Esophagus (tissue), 2 donors: ENCODE results near the gene CREBBP. TPM values are rescaled to one million over a fixed set of nuclear protein-coding genes. Genes with fewer than 3 reads are reported as not detected.

Experiments used
- H3K27ac ChIP-seq, 2 donors: one replicate each; pipeline ENCODE4 v1.5.1; 2013; ENCODE audit warnings: low read depth in 2 of 2, mild to moderate bottlenecking in 2 of 2, inconsistent platforms in 1 of 2, low read length in 1 of 2, moderate library complexity in 1 of 2
- H3K27me3 ChIP-seq, 2 donors: one replicate each; pipeline ENCODE4 v1.6.1; 2013; ENCODE audit warnings: low read length in 2 of 2, control low read depth in 1 of 2, mild to moderate bottlenecking in 1 of 2; ENCODE audit not compliant: insufficient read depth in 2 of 2, control insufficient read depth in 1 of 2
- H3K36me3 ChIP-seq, 2 donors: one replicate each; pipeline ENCODE4 v1.6.1; 2013; ENCODE audit warnings: low read length in 1 of 2; ENCODE audit not compliant: control insufficient read depth in 2 of 2, insufficient read depth in 2 of 2
- H3K4me1 ChIP-seq, 2 donors: one replicate each; pipeline ENCODE4 v1.6.1; 2013; ENCODE audit warnings: low read length in 1 of 2; ENCODE audit not compliant: control insufficient read depth in 2 of 2, insufficient read depth in 2 of 2
- H3K4me3 ChIP-seq, 2 donors: one replicate each; pipeline ENCODE4 v1.5.1; 2013; ENCODE audit warnings: low read length in 2 of 2, mild to moderate bottlenecking in 2 of 2, low read depth in 1 of 2, moderate library complexity in 1 of 2
- H3K9me3 ChIP-seq, 2 donors: one replicate each; pipeline ENCODE4 v1.6.1; 2013; ENCODE audit warnings: mild to moderate bottlenecking in 2 of 2, low read depth in 1 of 2, low read length in 1 of 2, moderate library complexity in 1 of 2; ENCODE audit not compliant: control insufficient read depth in 2 of 2, insufficient read depth in 1 of 2
- WGBS, 2 donors: extraction: QIAGEN DNeasy Blood & Tissue Kit; methylation state at CpG; one replicate each; pipeline ENCODE4 v1.1.7; 2013; 5-methylcytosine and 5-hydroxymethylcytosine counted together
- polyA plus RNA-seq, 2 donors: library from polyadenylated mRNA; stranded (reverse); fragments of 200-250 nt; gene quantifications; one replicate each; pipeline ENCODE4 v1.2.3, GENCODE V29; 2013
- donor health status: healthy with polysubstance abuse.
- donor health status: Bipolar disorder and iron deficiency.

The CREBBP gene
- polyA plus RNA-seq, 2 donors: 8.4 to 20.2 TPM

- Histone ChIP-seq H3K27me3 (no peaks in the 10 kb centered on the region), H3K4me1 (peaks cover 18 to 24% of the 10 kb centered on the region in 2 donors), H3K36me3 (peaks cover 0 to 4% of the 10 kb centered on the region in 2 donors), H3K4me3 (no peak overlapping the region), H3K27ac (no peak overlapping the region), H3K9me3 (no peaks in the 10 kb centered on the region)
- WGBS, 2 donors: 69 to 73% methylated on average over 13 of the region's 13 CpGs
Observed at GRCh38 chr16:3873482-3874173, 6.9 kb downstream of the CREBBP start.

- Histone ChIP-seq H3K36me3 (peaks cover 0 to 4% of the 10 kb centered on the region in 2 donors), H3K27me3 (no peaks in the 10 kb centered on the region), H3K27ac (peak overlapping the region in 1 of 2 donors; percentile 37), H3K4me1 (peaks cover 15 to 26% of the 10 kb centered on the region in 2 donors), H3K9me3 (no peaks in the 10 kb centered on the region), H3K4me3 (no peak overlapping the region)
- 56 to 60% methylated on average over 12 of the region's 12 CpGs for WGBS, 2 donors
Observed at GRCh38 chr16:3872216-3872895, 8.2 kb downstream of the CREBBP start.

- H3K4me1 ChIP-seq: peaks cover 17 to 24% of the 10 kb centered on the region in 2 donors
- peaks cover 0 to 4% of the 10 kb centered on the region in 2 donors for H3K36me3 ChIP-seq
- WGBS, 2 donors: 81 to 90% methylated on average over 3 of the region's 3 CpGs
- no peaks in the 10 kb centered on the region for H3K27me3 ChIP-seq
- no peak overlapping the region for H3K27ac ChIP-seq
- no peak overlapping the region for H3K4me3 ChIP-seq
- H3K9me3 ChIP-seq: no peaks in the 10 kb centered on the region
Observed at GRCh38 chr16:3868967-3869366, 11.5 kb downstream of the CREBBP start.

- H3K4me3 ChIP-seq: no peak overlapping the region
- 83 to 84% methylated on average over 8 of the region's 8 CpGs for WGBS, 2 donors
- no peak overlapping the region for H3K27ac ChIP-seq
- H3K27me3 ChIP-seq: no peaks in the 10 kb centered on the region
- H3K4me1 ChIP-seq: peaks cover 20 to 22% of the 10 kb centered on the region in 2 donors
- H3K9me3 ChIP-seq: no peaks in the 10 kb centered on the region
- H3K36me3 ChIP-seq: peaks cover 0 to 4% of the 10 kb centered on the region in 2 donors
Observed at GRCh38 chr16:3868556-3868955, 12.0 kb downstream of the CREBBP start.

GRCh38 chr16:3866703-3867431 is 13.6 kb downstream of the CREBBP start:
- Histone ChIP-seq H3K9me3 (no peaks in the 10 kb centered on the region), H3K36me3 (peaks cover 0 to 2% of the 10 kb centered on the region in 2 donors), H3K4me1 (peaks cover 10 to 12% of the 10 kb centered on the region in 2 donors), H3K4me3 (no peak overlapping the region), H3K27me3 (no peaks in the 10 kb centered on the region), H3K27ac (no peak overlapping the region)
- WGBS, 2 donors: 88 to 91% methylated on average over 4 of the region's 4 CpGs

- Histone ChIP-seq H3K4me3 (no peak overlapping the region), H3K9me3 (no peaks in the 10 kb centered on the region), H3K36me3 (peaks cover 0 to 2% of the 10 kb centered on the region in 2 donors), H3K4me1 (peaks cover 12 to 13% of the 10 kb centered on the region in 2 donors), H3K27ac (no peak overlapping the region), H3K27me3 (no peaks in the 10 kb centered on the region)
- 73 to 79% methylated on average over 3 of the region's 3 CpGs for WGBS, 2 donors
Observed at GRCh38 chr16:3865241-3865640, 15.3 kb downstream of the CREBBP start.

GRCh38 chr16:3864562-3864961 is 16.0 kb downstream of the CREBBP start:
- Histone ChIP-seq H3K9me3 (no peaks in the 10 kb centered on the region), H3K36me3 (peaks cover 0 to 2% of the 10 kb centered on the region in 2 donors), H3K4me3 (no peak overlapping the region), H3K27ac (no peak overlapping the region), H3K27me3 (no peaks in the 10 kb centered on the region), H3K4me1 (peaks cover 11 to 12% of the 10 kb centered on the region in 2 donors)
- WGBS, 2 donors: 88 to 89% methylated on average over 5 of the region's 5 CpGs

- Histone ChIP-seq H3K4me1 (peaks cover 9 to 10% of the 10 kb centered on the region in 2 donors), H3K27ac (no peak overlapping the region), H3K9me3 (no peaks in the 10 kb centered on the region), H3K36me3 (no peaks in the 10 kb centered on the region), H3K27me3 (no peaks in the 10 kb centered on the region), H3K4me3 (no peak overlapping the region)
- 55 to 57% methylated on average over 5 of the region's 5 CpGs for whole genome bisulfite sequencing, 2 donors
Observed at GRCh38 chr16:3863587-3863986, 16.9 kb downstream of the CREBBP start.

- H3K27me3 ChIP-seq: no peaks in the 10 kb centered on the region
- peaks cover 11 to 16% of the 10 kb centered on the region in 2 donors for H3K4me1 ChIP-seq
- no peaks in the 10 kb centered on the region for H3K9me3 ChIP-seq
- H3K27ac ChIP-seq: no peak overlapping the region
- no peaks in the 10 kb centered on the region for H3K36me3 ChIP-seq
- H3K4me3 ChIP-seq: no peak overlapping the region
- 57 to 58% methylated on average over 12 of the region's 12 CpGs for WGBS, 2 donors
Observed at GRCh38 chr16:3861808-3862451, 18.6 kb downstream of the CREBBP start.
